ENCODE measurements around the gene RBMS3.
A peak's percentile ranks its signal among the peaks of the same experiment; 100 is the strongest.
"Not testable (repeated sequence)": the region's sequence is repeated elsewhere in the genome, so short reads cannot be mapped to it uniquely, and the experiment has no call there.

The RBMS3 gene

DNA sequence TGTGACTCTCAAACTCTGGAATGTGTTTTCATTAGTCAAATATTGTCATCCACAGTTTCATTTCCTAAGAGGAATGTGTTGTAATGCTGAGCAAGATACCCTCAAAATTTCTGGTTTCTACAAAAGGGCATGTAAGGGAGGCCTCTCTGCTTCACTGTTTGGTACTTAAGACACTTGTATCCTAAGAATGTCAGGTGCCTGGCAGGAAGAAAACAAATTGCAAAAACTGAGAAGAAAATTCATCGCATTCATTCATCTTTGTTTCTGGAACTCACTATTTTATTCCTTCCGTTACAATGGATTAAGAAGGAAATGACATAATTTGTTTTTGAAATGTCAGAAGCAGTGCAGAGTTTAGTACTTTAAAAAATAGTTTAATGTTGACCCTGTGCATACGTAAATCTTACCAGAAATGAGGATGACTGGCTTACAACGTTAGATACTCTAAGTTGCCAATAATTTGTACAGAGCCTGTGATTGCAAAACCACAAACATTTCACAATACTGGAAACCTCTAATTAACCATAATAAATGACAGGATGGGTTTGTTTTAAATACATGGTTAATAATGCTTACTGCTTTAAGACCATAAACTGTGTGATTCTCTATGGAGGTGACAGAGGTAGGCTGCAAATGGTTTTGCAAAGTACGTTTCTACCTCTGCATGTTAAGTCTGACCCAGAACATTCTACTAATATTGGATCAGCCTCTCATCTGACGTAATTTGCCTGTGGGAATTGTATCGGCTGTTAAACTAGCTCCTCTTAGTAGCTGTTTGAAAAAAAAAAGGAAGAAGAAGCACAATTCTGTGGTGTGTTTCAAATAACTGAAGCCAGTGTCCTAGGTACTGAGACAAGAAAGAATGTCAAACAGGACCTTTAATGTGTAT is 477.8 kb downstream of the RBMS3 start:
- DNase-seq: no peak

DNA sequence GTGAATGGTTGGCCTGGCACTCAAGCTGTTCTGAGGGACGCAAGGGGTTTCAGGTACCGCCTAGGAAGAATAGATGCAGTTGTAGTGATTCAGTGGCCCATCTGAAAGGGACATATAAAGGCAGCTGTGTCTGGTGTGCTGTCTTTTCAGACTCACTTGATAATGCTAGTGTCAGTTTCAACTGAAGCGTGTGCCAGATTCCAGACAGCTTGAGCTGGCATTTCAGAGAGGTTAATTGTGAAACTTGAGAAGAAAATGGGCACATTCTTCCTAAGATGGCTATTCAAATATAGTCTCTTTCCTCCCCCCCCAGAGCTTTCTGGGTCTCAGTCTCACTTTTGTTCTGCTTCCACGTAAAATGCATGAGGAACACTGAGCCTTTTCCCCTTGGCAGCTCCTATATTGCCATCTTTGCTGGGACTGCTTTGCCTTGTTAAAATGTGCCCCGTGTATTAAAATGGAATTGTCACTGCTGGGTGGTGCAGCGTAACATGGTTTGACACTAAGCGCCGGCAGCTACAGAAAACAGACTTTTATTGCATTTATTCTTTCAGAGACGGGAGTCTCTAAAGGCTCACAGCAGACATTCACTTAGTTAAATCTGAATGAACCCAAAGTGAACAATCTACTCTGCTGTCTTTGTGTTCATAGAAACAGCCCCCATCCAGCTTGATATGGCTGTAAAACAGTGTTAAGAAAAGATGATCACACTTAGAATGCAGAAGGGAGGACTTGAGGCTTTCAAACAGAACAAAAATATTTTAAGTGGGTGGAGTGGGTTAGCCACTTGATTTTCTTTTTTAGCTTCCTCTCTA is 478.7 kb downstream of the RBMS3 start:
- DNase-seq: peak; percentile 5

DNA sequence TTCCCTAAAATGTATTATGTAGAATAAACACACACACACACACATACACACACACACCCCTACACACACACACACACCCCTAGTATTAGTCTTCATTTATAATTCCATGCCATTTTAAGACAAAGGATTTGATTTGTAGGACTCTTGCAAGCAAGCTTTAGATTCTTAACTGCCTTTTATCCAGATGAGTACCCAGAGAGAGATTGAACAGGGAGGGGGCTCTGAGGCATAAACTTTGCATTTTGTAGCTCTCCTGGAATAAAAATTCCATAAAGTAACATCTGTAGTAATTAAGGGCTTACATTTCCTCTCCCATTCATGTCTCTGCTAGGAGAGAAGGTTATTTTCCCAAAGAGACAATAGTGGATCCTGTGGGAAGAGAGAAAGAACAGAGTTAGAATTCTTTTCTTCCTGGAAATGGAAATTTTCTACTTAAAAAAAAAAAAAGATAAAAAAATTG is 479.4 kb downstream of the RBMS3 start:
- no peak for DNase-seq

DNA sequence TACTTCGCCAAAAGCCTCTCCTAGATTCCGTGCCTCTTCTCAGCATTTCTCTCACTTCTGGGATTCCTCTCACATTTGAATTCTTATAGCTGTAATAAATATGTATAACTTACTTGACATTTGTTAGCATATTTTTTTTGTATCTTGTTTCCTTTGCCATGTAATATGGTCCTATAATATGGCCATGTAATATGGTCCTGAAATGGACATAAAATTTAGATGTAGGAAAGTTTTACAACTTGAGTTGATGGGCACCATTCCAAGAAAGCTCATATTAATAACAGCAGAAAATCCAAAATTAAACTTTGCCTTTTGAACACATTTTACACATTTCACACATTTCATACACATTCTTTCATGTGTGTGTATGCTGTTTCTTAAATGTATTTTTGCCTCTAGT is 480.6 kb downstream of the RBMS3 start:
- DNase-seq: no peak

DNA sequence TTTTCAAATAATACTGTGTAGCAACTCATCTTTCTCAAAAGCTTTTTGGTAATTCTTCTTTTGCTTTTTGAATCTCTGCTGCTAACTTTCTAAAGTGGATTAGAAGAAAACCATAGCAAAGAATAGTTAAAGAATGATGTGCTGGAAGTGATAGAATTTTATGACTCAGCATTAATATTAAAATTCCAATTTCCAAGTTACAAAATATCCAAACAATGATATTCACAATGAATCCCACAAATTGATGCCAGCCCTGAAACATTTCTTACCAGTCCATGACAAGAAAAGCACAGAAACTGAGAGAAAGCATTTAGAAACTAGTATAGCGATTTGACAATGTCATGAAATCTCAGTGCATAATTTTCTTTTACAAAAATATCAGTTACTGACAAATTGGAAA is 482.2 kb downstream of the RBMS3 start:
- no peak for DNase-seq

DNA sequence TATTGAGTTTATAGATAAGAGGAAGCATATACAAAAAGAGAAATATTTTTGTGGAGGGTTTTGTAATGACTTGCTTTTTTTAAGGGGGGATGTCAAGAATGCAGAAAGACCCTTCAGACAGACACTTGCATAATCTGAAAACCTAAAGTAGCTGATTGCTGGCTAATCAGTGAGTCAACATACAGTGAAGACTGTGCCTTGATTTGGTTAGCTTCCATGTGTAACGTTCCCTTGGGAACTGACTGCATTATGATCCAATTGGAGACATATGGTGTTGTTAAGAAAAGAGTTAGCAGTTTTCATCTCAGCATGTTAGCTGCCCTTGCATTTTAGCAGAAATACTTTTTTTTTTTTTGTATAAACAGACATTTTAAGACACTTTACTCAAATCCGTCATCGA is 483.2 kb downstream of the RBMS3 start:
- no peak for DNase-seq

DNA sequence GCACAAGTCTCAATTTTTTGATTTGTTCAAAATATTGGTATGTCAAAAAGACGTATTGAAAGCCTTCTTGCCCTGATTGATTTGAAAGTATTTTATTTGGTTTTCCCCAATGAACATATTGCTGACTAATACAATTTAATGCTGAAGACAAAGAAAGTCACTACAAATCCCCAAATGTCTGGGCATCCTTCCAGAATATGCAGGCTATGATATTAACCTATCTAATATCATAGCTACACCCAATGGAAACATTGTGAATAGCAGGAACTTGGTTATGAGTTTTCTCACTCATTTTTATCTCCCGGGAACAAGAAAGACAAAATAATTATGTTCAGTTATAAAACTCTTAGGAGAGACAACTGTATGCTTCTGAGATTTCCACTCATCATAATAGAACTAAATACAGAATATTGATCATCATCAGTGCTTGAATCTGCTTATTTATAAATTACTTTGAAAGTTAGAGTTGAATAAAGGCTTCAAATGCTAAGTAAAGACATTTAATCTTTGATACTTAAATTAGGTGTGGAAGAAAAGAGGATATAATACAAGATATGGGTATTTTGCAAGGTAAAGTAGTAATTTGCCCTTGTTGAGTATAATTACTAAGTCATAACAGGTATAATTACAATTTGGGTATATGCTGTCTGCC is 483.9 kb downstream of the RBMS3 start:
- peak; percentile 15 for DNase-seq

DNA sequence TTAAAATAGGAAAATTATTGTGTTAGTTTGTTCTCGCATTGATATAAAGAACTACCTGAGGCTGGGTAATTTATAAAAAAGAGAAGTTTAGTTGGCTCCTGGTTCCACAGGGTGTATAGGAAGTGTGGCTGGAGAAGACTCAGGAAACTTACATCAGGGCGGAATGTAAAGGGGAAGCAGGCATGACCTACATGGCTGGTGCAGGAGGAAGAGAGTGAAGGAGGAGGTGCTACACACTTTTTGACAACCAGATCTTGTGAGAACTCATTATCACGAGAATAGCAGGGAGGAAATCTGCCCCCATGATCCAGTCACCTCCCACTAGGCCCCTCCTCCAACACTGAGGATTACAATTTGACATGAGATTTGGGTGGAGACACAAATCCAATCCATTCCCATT is 490.7 kb downstream of the RBMS3 start:
- no peak for DNase-seq

DNA sequence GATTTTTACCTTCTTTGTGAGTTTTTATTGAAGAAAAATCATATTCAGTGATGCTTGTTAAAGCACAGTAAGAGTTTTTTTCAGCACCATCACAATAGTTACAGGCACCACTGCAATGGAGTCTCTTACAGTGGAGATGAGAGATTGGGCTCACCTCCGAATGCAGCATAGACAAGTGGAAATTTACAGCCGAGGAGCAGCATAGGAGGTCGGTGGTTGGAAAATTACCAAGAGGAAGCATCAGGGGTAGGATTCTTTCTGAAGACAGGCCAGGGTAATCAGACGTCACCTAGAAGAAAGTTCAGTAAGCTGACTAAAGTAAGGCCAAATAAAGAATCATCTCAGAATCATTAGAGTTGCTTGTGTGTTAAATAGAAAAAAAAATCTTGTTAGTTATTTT is 491.6 kb downstream of the RBMS3 start:
- no peak for DNase-seq

DNA sequence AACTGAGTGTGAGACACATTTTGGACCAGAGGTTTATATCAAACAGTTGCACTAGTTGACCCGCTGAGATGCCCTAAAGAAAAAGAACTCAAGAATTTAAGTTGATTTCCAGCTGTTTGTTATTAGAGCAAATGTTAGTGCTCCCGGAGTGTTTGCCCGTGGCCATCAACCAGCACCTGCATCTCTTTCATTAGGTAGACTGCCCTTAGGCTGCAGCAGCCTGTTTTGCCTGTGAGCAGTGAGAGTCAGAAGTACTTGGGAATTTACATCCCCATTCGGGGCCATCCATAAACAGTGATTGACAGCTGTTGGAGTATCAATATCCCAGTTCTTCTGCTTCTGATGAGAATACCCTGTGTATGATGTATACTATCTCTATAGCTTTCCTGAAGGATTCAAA is 492.6 kb downstream of the RBMS3 start:
- no peak for DNase-seq

DNA sequence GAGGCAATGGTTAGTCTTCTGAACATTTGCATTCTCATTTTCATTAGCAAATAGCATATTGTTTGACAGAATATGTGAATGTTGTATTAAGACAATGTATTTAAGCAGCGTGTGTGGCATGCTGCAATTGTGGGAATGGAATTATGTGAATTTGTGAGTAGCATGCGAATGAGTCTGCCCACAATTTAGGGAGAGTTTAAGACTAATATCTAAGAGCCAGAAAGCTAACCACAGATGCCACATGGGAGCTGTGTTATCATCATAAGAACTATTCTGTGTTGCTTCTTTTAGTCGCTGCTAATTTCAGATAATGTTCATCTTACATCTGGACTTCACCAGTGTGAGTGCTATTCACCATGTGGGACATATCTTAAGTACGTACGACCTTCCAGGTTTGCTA is 494.5 kb downstream of the RBMS3 start:
- DNase-seq: no peak

DNA sequence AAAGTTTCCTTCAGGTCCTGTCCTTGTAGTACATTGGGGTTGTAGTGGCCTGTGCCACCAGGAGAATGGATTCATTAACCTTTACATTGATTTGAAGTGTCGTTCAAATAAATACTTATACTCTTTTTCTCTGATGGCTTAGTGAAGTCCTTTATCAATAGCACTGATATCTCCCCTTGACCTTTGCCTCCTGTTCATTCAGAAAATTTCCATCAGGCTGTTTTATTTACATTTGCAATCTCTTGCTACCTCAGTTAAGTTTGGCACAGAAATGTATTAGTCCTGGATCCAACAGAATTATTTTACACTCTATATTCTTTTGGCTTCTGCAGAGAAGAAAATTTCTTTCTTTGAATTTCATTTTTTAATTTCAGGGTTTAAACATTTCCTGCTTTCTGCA is 497.0 kb downstream of the RBMS3 start:
- no peak for DNase-seq

DNA sequence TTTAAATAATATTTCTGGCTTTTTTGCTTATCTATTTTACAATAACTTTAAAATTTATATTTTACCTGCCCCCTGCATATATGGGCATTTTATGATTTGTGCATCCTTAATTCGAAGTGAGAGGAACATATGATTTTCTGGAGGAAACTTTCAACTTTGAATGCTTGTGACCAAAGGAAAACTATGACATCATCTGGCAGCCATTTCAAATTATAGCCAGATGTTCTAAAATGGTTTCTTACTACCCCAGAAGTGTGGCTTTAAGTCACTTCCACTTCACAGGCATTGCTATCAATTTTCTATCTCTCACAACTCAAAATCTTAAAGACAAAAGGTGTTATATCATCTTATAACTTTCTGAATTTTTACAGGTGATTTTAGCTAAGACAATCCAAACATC is 508.8 kb downstream of the RBMS3 start:
- DNase-seq: no peak

DNA sequence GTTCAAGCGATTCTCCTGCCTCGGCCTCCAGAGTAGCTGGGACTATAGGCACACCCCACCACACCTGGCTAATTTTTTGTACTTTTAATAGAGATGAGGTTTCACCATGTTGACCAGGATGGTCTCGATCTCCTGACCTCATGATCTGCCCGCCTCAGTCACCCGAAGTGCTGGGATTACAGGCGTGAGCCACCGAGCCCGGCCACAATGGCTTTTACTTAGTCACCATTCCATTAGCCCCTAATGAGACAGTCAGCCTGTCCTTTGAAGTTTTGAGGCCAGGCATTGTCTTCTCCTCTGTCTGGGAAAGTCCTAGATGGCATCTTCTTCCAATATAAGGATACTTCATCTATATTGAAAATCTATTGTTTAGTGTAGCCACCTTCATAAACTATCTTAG is 515.9 kb downstream of the RBMS3 start:
- DNase-seq: no peak

DNA sequence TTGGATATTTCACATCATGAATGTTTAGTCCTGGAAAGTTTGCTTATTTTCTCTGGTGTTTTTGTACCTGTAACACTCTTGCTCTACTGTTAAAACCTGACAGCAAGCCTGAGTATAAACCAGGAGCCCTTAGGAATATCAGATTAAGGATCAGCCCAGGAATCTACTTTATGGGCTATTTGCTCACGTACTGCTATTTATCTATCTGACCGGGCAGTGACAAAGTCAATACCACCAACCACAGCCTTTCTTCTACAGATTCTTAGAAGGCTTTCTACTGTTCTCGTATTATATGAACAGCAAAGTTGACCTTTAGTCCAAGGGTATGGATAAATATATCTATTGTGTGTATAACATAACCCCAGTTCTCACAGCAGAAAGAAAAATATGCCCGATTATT is 521.2 kb downstream of the RBMS3 start:
- no peak for DNase-seq

DNA sequence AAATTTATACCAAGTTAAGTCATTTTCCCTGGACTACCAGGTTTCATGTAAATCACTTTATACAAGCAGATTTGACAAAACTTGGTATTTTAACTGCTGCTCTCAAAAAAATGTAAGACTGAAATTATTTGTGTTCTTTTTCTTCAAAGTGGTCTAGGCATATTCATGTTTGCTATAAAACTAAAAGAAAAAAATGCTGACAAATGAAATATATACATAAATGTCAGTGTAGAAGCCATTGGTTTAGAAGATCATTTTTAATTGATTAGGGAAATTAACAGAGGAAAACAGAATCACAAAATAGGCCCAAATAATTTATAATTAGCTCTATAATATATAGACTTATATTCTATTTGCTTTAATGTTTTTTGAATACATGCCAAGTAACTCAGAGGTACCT is 523.2 kb downstream of the RBMS3 start:
- no peak for DNase-seq

DNA sequence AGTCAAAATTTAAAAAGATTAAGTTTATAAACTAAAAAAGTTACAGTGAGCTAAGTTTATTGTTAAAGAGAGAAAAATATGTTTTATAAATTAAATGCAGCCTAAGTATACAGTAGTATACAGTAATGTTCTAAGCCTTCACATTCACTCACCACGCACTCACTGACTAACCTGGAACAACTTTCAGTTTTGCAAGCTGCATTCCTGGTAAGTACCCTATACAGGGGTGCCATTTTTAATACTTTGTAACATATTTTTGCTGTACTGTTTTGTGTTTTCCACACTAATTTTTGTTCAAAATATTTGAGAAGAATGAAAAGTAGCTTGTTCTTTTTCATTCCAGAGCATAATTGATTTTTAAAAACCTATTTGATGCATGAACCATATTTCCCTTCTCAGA is 524.9 kb downstream of the RBMS3 start:
- no peak for DNase-seq

DNA sequence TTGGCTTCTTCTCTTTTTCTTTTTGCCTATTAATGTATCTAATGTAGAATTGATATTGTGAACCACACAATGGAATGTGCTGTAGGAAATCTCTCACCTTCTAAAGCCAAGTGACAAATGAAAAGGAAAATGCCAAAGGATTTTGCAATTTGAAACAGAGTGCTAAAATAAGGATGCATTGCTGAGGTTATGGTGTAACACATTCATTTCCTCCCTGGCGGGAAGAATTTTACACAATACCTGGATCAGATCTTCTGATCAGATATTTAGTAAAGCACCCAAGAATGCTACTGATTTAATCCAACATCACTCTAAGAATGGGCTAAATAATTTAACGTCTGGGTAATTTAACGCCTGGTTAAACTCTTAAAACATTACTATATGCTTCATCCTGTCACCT is 527.5 kb downstream of the RBMS3 start:
- not testable (repeated sequence) for DNase-seq

DNA sequence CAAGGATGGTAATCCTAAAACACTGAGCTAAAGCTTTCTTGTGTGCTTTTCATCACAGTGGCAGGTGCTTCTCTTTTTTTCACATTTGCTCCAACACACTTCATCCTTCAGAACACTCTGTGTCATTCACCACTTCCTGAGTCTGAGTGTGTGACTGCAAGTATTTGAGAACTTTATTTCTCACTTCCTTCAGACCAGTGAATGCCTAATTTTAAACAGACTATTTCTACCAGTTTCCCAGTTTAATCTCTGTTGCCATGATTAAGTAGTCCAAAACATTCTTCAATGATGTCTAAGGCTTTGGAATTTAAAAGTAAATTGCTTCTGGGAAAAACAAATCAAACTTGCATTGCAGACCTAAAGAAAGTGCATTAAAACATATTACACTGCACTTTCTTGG is 541.2 kb downstream of the RBMS3 start:
- DNase-seq: no peak

DNA sequence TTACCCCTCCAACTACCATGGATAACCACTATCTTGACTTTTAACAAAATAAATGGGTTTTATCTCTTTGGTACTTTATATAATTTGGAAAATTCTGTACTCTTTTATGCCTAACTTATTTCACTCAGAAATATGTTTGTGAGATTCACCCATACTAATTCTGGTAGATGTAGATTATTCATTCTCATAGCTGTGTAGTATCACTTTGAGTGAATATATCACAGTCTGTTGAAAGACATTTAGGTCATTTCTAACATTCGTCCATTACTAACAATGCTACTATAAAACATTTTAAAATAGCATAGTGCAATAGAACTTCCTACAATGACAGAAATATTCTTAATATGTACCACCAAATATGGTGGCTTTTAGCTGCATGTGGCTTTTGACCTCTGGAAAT is 542.4 kb downstream of the RBMS3 start:
- DNase-seq: no peak

DNA sequence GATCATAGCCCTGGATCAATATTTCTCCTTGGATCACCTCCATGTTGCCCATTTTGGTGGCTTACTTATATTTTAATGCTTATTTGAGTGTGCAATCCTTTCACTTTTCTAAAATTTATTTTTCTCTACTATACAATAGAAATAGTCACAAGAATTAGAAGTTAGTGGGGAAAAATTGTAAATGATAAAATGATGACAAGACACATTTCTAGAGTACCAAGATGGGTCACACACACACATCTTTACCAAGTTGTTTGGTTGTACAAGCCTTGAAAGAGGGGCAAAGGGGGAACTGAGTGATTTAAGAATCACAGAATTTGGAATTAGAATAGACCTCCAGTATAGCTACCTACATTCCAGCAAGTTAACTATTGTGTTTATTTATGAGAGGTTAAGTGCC is 545.8 kb downstream of the RBMS3 start:
- no peak for DNase-seq

DNA sequence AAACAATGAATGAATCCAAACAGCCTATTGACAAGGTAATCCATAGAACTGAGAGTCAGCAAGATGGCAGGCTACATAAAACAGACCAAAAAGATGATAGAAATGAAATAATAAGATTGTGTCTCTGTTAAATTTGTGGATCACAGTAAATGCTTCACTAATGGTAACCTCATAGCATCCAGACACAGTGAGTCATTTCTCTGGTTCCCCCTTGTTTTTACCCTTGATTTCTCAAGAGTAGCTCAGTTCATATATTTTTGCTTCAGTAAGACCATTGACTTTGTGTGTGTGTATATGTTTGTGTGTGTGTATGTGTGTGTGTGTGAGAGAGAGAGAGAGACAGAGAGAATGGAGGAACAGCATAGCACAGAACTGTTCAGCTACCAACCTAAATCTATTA is 546.9 kb downstream of the RBMS3 start:
- no peak for DNase-seq

DNA sequence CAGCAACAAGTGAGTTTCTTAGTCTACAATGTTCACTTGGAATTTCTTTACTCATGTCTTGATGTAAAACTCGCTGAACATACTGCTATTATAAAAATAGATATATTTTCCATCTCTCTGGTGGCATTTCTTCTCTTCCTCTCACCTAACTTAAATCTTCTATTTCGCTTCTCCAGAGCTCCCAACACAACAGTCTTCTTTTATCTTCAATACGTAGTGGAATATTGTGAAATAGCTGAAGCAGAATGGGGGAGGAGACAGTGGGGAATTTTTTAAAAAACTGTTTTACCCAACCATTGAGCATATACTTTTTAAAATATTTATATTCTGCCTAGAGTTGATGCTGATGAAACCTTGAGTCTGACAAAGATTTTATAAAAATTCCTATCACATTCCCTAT is 548.5 kb downstream of the RBMS3 start:
- DNase-seq: no peak

DNA sequence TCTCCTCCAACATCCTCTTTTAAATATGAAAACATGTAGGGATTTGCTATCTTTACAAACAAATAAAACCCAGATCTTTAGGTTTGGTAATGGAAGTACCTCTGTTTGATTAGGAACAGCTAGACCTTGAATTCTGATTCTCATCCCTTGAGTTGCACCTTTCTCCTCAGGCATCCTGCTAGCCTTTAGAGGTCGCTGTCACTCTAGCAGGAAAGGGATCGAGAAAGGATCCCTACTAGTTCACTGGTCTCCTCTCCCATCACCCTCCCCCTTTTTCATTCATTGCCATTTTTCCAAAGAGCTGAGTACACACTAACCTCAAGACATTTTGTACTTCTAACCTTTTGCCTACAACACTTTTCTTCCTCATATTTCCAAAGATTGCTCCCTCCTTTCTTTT is 569.8 kb downstream of the RBMS3 start:
- DNase-seq: no peak

Measured in NCI-H1092 (cell line).